HepG2 (cell line): ENCODE measurements around the gene CAPN15. TPM values are rescaled to one million over a fixed set of nuclear protein-coding genes. Genes with fewer than 3 reads are reported as not detected.

Source experiments
- ATAC-seq: fragments of 200-7000 bp; cut with Tn5 transposase; 3 replicates; pipeline ENCODE4 v1.9.1; 2020; ENCODE audit warnings: mild to moderate bottlenecking, moderate library complexity
- BruUV-seq: library from RNA; stranded (reverse); fragments of 400-500 nt; replicated peaks from 2 replicates; lab custom pipeline; 2021; lab: Mats Ljungman, UMichigan
- CTCF ChIA-PET: fragments of 300-600 bp; formaldehyde crosslinking; extraction: SDS; loops from one replicate; lab custom pipeline; 2021; ENCODE audit warnings: low total read pairs, inconsistent platforms, low intra/inter-chr PET ratio; lab: Yijun Ruan, JAX
- POLR2A ChIA-PET: fragments of 350-600 bp; sonication (Branson Sonifier 250); formaldehyde crosslinking; loops from one replicate; lab custom pipeline; 2020; ENCODE audit warnings: antibody characterized with exemption, inconsistent platforms; lab: Yijun Ruan, JAX
- DNase-seq: peaks from one replicate; pipeline ENCODE4 v3.0.0-alpha.2; 2015; ENCODE audit warnings: low spot score
- FAIRE-seq: peaks from 3 replicates; lab custom pipeline; 2011; peaks lifted over from hg19 to GRCh38; lab: Jason Lieb, UNC
- H2AFZ ChIP-seq: one replicate; pipeline ENCODE4 v1.6.1; 2011; ENCODE audit warnings: low read length, inconsistent platforms
- H3K27ac ChIP-seq: fragments of 300-600 bp; 3 replicates; pipeline ENCODE4 v1.8.0; 2011; ENCODE audit warnings: mixed run types, mild to moderate bottlenecking, mixed read lengths, low read length, inconsistent platforms; ENCODE audit not compliant: insufficient read depth; ENCODE audit errors: extremely low read length
- H3K27me3 ChIP-seq, 2 experiments: fragments of 200-600 bp in 1 of 2; 2 replicates in 1 of 2; 3 replicates in 1 of 2; pipeline versions ENCODE4 v1.6.0 to v1.8.0; 2011; ENCODE audit warnings: low read length in 2 of 2, mild to moderate bottlenecking in 2 of 2, moderate library complexity in 2 of 2, inconsistent platforms in 1 of 2; ENCODE audit not compliant: insufficient read depth in 2 of 2, control insufficient read depth in 1 of 2
- H3K36me3 ChIP-seq, 2 experiments: fragments of 200-600 bp in 1 of 2; replicated peaks in 1 of 2; 2 replicates in 1 of 2; 3 replicates in 1 of 2; pipeline versions ENCODE4 v1.5.1 to v1.8.0; 2011; ENCODE audit warnings: low read length in 2 of 2, inconsistent platforms in 1 of 2; ENCODE audit not compliant: insufficient read depth in 2 of 2, control insufficient read depth in 1 of 2
- H3K4me1 ChIP-seq: 2 replicates; pipeline ENCODE4 v1.5.1; 2012; ENCODE audit warnings: low read length, inconsistent platforms; ENCODE audit not compliant: insufficient read depth
- H3K4me2 ChIP-seq: 2 replicates; pipeline ENCODE4 v1.6.0; 2011; ENCODE audit warnings: low read depth, low read length, inconsistent platforms
- H3K4me3 ChIP-seq, 3 experiments: fragments of 200-600 bp in 1 of 3; sonication (generic), shearing (Covaris generic) in 1 of 3; replicated peaks in 1 of 3; 2 replicates each; pipeline ENCODE4 v1.5.1; 2011 to 2016; ENCODE audit warnings: low read length in 3 of 3, inconsistent platforms in 2 of 3, low read depth in 2 of 3, mild to moderate bottlenecking in 2 of 3, control low read depth in 1 of 3, mixed read lengths in 1 of 3; ENCODE audit not compliant: insufficient read depth in 1 of 3
- H3K79me2 ChIP-seq: one replicate; pipeline ENCODE4 v1.6.1; 2011; ENCODE audit warnings: low read length, inconsistent platforms; ENCODE audit not compliant: insufficient read depth
- H3K9ac ChIP-seq: 2 replicates; pipeline ENCODE4 v1.6.0; 2011; ENCODE audit warnings: mild to moderate bottlenecking, low read depth, low read length, inconsistent platforms; ENCODE audit not compliant: insufficient read depth
- H3K9me3 ChIP-seq: 2 replicates; pipeline ENCODE4 v1.5.1; 2012; ENCODE audit warnings: mild to moderate bottlenecking, low read length
- H4K20me1 ChIP-seq: 2 replicates; pipeline ENCODE4 v1.6.0; 2011; ENCODE audit warnings: inconsistent platforms, mild to moderate bottlenecking, low read length, moderate library complexity; ENCODE audit not compliant: insufficient read depth
- ATRX ChIP-seq: sonication (generic); formaldehyde crosslinking; IDR thresholded peaks from 2 replicates; pipeline ENCODE4 v1.4.0; 2020; ENCODE audit warnings: missing genetic modification reagents, borderline replicate concordance
- MBNL3 ChIP-seq: fragments of 250-450 bp; sonication (Bioruptor Pico); conservative IDR thresholded peaks from 2 replicates; pipeline ENCODE4 v1.8.0; 2022; ENCODE audit warnings: mild to moderate bottlenecking, inconsistent platforms
- PRMT3 ChIP-seq: sonication (generic); formaldehyde crosslinking; IDR thresholded peaks from 2 replicates; pipeline ENCODE4 v1.8.1; 2022; ENCODE audit warnings: low read depth, mild to moderate bottlenecking, moderate library complexity, missing genetic modification reagents, borderline replicate concordance
- RBFOX2 ChIP-seq: fragments of 200-400 bp; formaldehyde crosslinking; IDR thresholded peaks from 2 replicates; pipeline ENCODE4 v1.6.1; 2017; ENCODE audit warnings: low read depth, mild to moderate bottlenecking, low read length
- RBM22 ChIP-seq: fragments of 200-400 bp; formaldehyde crosslinking; optimal IDR thresholded peaks from 2 replicates; pipeline ENCODE3; 2017; ENCODE audit warnings: mild to moderate bottlenecking, low read length, moderate library complexity
- TCF12 ChIP-seq, 2 experiments: fragments of 450-650 bp in 1 of 2; sonication (generic) in 1 of 2; formaldehyde crosslinking in 1 of 2; IDR thresholded peaks; 2 replicates each; pipeline versions ENCODE4 v1.6.1 to v1.8.0; 2017 to 2022; ENCODE audit warnings: antibody characterized with exemption in 1 of 2, mild to moderate bottlenecking in 1 of 2, missing genetic modification reagents in 1 of 2, moderate library complexity in 1 of 2
- ZBTB1 ChIP-seq: sonication (generic); formaldehyde crosslinking; IDR thresholded peaks from 2 replicates; pipeline ENCODE4 v1.4.0; 2020; ENCODE audit warnings: missing genetic modification reagents, borderline replicate concordance
- ZBTB38 ChIP-seq: sonication (generic); formaldehyde crosslinking; IDR thresholded peaks from 2 replicates; pipeline ENCODE4 v1.5.1; 2020; ENCODE audit warnings: mild to moderate bottlenecking, missing genetic modification reagents
- ZFP90 ChIP-seq: sonication (generic); formaldehyde crosslinking; IDR thresholded peaks from 2 replicates; pipeline ENCODE4 v1.8.0; 2022; ENCODE audit warnings: missing genetic modification reagents, mild to moderate bottlenecking, inconsistent platforms, borderline replicate concordance
- ZNF121 ChIP-seq: sonication (generic); formaldehyde crosslinking; IDR thresholded peaks from 2 replicates; pipeline ENCODE4 v1.5.0; 2020; ENCODE audit warnings: mild to moderate bottlenecking, missing genetic modification reagents
- ZNF225 ChIP-seq: sonication (generic); formaldehyde crosslinking; IDR thresholded peaks from 2 replicates; pipeline ENCODE4 v1.4.0; 2020; ENCODE audit warnings: mild to moderate bottlenecking, missing genetic modification reagents
- ZNF326 ChIP-seq: sonication (generic); formaldehyde crosslinking; IDR thresholded peaks from 2 replicates; pipeline ENCODE4 v1.4.0; 2020; ENCODE audit warnings: missing genetic modification reagents, borderline replicate concordance
- ZNF451 ChIP-seq: sonication (generic); formaldehyde crosslinking; IDR thresholded peaks from 2 replicates; pipeline ENCODE4 v1.5.0; 2020; ENCODE audit warnings: mild to moderate bottlenecking, missing genetic modification reagents
- ZNF841 ChIP-seq: sonication (generic); formaldehyde crosslinking; IDR thresholded peaks from 2 replicates; pipeline ENCODE4 v1.8.1; 2023; ENCODE audit warnings: missing genetic modification reagents, borderline replicate concordance
- WGBS: methylation state at CpG from one replicate; pipeline ENCODE4 v1.1.6; 2017; ENCODE audit warnings: low lambda C conversion rate; 5-methylcytosine and 5-hydroxymethylcytosine counted together
- in situ Hi-C: cut with HindIII; loops from 2 replicates; pipeline ENCODE4 v1.10.0; 2017; ENCODE audit warnings: low pct_unique_long_range_greater_than_20kb; ENCODE audit not compliant: extremely low pct_ligation_motif_present
- intact Hi-C: fragments of 100-400 bp; cut with micrococcal nuclease; formaldehyde crosslinking; loops from one replicate; pipeline ENCODE4 v1.10.0; 2022; ENCODE audit not compliant: unreplicated experiment
- polyA plus RNA-seq, 8 experiments: library from polyadenylated mRNA; depleted of rRNA in 3 of 8; stranded (reverse) in 7 of 8; unstranded in 1 of 8; fragments of >200 nt; fragmentation: Illumina TruSeq in 4 of 8; extraction: Trizol in 4 of 8; gene quantifications; 2 replicates each; pipeline versions ENCODE4 v1.2.1 to v1.2.3, GENCODE V29; 2011 to 2016; ENCODE audit warnings: low read depth in 4 of 8, missing spikeins in 1 of 8, mixed read lengths in 1 of 8; ENCODE audit not compliant: insufficient read depth in 1 of 8
- total RNA-seq, 5 experiments: library from RNA; depleted of rRNA; stranded (reverse); fragments of >200 nt; fragmentation: Illumina TruSeq; extraction: Trizol; gene quantifications; 2 replicates each; pipeline ENCODE4 v1.2.3, GENCODE V29; 2016; ENCODE audit warnings: low read depth in 1 of 5
- TF ChIP-seq, protein P1 (sequence below), 2 experiments: sonication (generic) in 1 of 2; formaldehyde crosslinking in 1 of 2; IDR thresholded peaks; 2 replicates each; pipeline versions ENCODE4 v1.4.0 to v1.6.1; 2016 to 2020; ENCODE audit warnings: borderline replicate concordance in 1 of 2, low read depth in 1 of 2, mild to moderate bottlenecking in 1 of 2, missing genetic modification reagents in 1 of 2
- TF ChIP-seq, protein P2 (sequence below): sonication (generic); formaldehyde crosslinking; IDR thresholded peaks from 2 replicates; pipeline ENCODE4 v1.5.1; 2020; ENCODE audit warnings: mild to moderate bottlenecking, missing genetic modification reagents, moderate library complexity

Gene CAPN15
- total and polyA plus RNA-seq, 2 of the 13 experiments (the other 11 are each of a cell fraction or from before 2014, with no cell fraction given) = 14.9 to 24.5 TPM

DNA sequence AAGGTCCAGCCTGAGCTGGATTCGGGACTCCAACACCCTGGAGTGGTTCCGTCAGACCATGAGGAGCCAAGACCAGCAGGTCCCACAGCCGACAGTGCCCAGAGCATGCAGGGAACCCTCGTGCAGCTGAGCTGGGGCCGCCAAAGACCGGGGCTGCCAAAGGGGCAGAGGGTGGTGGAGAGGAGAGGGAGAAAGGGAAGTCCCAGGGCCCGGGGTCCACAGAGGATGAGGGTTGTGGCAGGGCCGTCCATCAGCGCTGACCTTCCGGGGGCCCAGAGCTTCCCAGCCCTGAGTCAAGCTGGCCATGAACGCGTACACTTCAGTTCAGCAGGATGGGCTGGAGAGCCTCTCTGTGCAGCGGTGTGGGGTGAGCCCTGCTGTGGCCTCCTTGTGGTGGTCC is 6.7 kb upstream of the CAPN15 start:
- WGBS = 96% methylated on average over 13 of the region's 13 CpGs
- Histone ChIP-seq H3K4me1 (peaks cover 20% of the 10 kb centered on the region), H3K9me3 (no peaks in the 10 kb centered on the region), H3K36me3 (peaks cover 20 to 45% of the 10 kb centered on the region in 2 experiments; a peak in 4 of 5 replicates), H3K79me2 (peaks cover 3% of the 10 kb centered on the region), H3K27ac (no peak overlapping the region), H4K20me1 (no peaks in the 10 kb centered on the region), H2AFZ (no peak overlapping the region), H3K4me2 (no peak overlapping the region), H3K9ac (no peak overlapping the region), H3K4me3 (no peak overlapping the region), H3K27me3 (no peaks in the 10 kb centered on the region)
- POLR2A ChIA-PET = interaction anchor here (0.8 to 1.1 kb wide), 2 partner anchors 12 to 19 kb away, joined by 3 to 5 read pairs; no protein-coding TSS in a partner anchor
- TF ChIP-seq ZNF225 (CRISPR knock-in tag) = no peak
- TF ChIP-seq RBFOX2 = 0 out of 2 replicates have a peak, but pooled peaks have one; percentile 8
- TF ChIP-seq ZNF451 = no peak
- no peak for TF ChIP-seq TCF12 (IDR thresholded peaks at IDR 0.05)
- no peak for TF ChIP-seq TCF12 (CRISPR knock-in tag; IDR thresholded peaks at IDR 0.05)
- 0 out of 2 replicates have a peak, but pooled peaks have one; percentile 1 for TF ChIP-seq ZBTB38 (CRISPR knock-in tag)
- no peak for TF ChIP-seq ZBTB1
- no peak for TF ChIP-seq ZNF841 (CRISPR knock-in tag)
- TF ChIP-seq ZNF121 (CRISPR knock-in tag) = no peak
- no peak for TF ChIP-seq RBM22
- TF ChIP-seq, protein P1, sequence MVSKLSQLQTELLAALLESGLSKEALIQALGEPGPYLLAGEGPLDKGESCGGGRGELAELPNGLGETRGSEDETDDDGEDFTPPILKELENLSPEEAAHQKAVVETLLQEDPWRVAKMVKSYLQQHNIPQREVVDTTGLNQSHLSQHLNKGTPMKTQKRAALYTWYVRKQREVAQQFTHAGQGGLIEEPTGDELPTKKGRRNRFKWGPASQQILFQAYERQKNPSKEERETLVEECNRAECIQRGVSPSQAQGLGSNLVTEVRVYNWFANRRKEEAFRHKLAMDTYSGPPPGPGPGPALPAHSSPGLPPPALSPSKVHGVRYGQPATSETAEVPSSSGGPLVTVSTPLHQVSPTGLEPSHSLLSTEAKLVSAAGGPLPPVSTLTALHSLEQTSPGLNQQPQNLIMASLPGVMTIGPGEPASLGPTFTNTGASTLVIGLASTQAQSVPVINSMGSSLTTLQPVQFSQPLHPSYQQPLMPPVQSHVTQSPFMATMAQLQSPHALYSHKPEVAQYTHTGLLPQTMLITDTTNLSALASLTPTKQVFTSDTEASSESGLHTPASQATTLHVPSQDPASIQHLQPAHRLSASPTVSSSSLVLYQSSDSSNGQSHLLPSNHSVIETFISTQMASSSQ (IDR thresholded peaks at IDR 0.05; ENCODE audit: low read depth) = no peak
- TF ChIP-seq, protein P1 (CRISPR knock-in tag; IDR thresholded peaks at IDR 0.05; ENCODE audit: borderline replicate concordance) = no peak
- TF ChIP-seq MBNL3 (CRISPR knock-in tag) = no peak
- TF ChIP-seq ZNF326 (CRISPR knock-in tag) = no peak
- no peak for TF ChIP-seq PRMT3
- no peak for TF ChIP-seq ZFP90 (CRISPR knock-in tag)
- TF ChIP-seq, protein P2, sequence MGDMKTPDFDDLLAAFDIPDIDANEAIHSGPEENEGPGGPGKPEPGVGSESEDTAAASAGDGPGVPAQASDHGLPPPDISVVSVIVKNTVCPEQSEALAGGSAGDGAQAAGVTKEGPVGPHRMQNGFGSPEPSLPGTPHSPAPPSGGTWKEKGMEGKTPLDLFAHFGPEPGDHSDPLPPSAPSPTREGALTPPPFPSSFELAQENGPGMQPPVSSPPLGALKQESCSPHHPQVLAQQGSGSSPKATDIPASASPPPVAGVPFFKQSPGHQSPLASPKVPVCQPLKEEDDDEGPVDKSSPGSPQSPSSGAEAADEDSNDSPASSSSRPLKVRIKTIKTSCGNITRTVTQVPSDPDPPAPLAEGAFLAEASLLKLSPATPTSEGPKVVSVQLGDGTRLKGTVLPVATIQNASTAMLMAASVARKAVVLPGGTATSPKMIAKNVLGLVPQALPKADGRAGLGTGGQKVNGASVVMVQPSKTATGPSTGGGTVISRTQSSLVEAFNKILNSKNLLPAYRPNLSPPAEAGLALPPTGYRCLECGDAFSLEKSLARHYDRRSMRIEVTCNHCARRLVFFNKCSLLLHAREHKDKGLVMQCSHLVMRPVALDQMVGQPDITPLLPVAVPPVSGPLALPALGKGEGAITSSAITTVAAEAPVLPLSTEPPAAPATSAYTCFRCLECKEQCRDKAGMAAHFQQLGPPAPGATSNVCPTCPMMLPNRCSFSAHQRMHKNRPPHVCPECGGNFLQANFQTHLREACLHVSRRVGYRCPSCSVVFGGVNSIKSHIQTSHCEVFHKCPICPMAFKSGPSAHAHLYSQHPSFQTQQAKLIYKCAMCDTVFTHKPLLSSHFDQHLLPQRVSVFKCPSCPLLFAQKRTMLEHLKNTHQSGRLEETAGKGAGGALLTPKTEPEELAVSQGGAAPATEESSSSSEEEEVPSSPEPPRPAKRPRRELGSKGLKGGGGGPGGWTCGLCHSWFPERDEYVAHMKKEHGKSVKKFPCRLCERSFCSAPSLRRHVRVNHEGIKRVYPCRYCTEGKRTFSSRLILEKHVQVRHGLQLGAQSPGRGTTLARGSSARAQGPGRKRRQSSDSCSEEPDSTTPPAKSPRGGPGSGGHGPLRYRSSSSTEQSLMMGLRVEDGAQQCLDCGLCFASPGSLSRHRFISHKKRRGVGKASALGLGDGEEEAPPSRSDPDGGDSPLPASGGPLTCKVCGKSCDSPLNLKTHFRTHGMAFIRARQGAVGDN = no peak
- no peak for TF ChIP-seq ATRX (CRISPR knock-in tag)
- in situ Hi-C loops (no loop called here), intact Hi-C loops (no loop called here)
- DNase-seq (no peak), FAIRE-seq (no peak), ATAC-seq (no peak)
- TSS peak; percentile 63 for BruUV-seq
- CTCF ChIA-PET = no interaction called here
